Pulmonary artery endothelial cell (primary cell): ENCODE measurements around the gene BCL2L11. TPM values are rescaled to one million over a fixed set of nuclear protein-coding genes. Genes with fewer than 3 reads are reported as not detected.
"Not testable (repeated sequence)": the region's sequence is repeated elsewhere in the genome, so short reads cannot be mapped to it uniquely, and the experiment has no call there.

Experiments used
- DNase-seq: peaks from one replicate; pipeline ENCODE4 v3.0.0-alpha.2; 2011; ENCODE audit warnings: low read depth, low spot score
- total RNA-seq: library from RNA; depleted of rRNA; stranded (reverse); fragments of >200 nt; gene quantifications from 2 replicates; pipeline ENCODE4 v1.2.3, GENCODE V29; 2014

Gene BCL2L11, protein sequence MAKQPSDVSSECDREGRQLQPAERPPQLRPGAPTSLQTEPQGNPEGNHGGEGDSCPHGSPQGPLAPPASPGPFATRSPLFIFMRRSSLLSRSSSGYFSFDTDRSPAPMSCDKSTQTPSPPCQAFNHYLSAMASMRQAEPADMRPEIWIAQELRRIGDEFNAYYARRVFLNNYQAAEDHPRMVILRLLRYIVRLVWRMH
- total RNA-seq, result 8.0 and 9.2 TPM in 2 replicates

DNA sequence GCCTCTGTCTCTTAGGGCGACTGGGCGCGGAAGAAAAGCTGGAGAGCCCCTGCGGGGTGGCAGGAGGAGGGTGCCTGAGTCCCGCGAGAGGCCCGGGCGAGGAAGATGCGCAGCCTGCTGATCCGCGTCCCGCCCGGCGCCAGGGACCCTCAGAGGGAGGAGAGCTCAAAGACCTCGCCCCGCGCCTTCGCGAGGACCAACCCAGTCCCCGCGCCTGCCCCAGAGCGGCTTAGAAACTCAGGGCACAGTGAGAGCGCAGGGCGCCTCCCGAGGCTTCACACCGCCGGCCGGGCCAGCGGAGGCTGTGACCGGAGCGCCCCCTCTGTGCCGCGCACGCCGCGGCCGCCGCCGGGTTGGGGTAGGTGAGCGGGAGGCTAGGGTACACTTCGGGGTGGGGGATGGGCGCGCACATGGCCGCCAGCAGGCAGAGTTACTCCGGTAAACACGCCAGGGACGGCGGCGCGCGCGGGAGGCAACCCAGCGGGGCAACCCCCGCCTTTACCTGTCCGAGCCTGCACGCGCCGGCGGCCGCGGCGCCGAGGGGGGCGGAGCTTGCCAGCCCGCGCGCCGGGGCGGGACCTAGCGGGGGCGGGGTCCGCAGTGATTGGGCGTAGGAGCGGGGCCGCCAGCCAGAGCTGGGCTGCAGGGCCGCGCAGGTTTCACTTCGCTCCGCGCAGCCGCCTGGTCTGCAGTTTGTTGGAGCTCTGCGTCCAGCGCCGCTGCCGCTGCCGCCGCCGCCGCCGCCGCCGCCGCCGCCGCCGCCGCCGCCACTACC lies at the start of gene BCL2L11:
Gene BCL2L11 (plus strand): TSS at position 662 of the 775 bp plus-strand sequence. CDS start 2,832 bp downstream, outside the sequence.
- DNase-seq, result peak; percentile 76

DNA sequence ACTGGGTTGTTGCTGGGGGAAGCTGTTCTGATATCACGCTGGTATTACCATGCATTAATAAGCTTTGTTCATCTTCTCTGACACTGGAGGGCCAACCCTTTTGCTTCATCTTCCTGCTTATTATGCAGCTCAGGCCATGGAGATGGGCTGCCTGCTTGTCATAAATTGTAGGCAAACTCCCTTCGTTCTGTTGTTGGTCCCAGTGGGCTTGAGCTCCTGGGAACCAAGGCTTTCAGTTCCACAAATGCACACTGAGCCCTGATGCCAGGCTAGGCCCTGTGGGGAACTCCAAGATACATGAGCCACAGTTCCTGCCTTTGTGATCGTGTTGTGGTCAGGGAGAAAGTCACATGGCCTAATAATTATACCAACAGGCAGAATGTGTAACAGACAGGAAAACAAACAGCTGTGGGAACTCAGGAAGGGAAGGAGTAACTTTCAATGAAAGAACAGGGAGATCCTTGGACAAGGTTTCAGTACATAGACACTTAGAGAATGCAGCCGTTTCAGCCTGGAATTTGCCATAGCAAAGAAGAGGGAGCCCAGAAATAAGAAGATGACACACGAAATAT lies 49.0 kb upstream of the BCL2L11 start:
- DNase-seq, result peak; percentile 96

DNA sequence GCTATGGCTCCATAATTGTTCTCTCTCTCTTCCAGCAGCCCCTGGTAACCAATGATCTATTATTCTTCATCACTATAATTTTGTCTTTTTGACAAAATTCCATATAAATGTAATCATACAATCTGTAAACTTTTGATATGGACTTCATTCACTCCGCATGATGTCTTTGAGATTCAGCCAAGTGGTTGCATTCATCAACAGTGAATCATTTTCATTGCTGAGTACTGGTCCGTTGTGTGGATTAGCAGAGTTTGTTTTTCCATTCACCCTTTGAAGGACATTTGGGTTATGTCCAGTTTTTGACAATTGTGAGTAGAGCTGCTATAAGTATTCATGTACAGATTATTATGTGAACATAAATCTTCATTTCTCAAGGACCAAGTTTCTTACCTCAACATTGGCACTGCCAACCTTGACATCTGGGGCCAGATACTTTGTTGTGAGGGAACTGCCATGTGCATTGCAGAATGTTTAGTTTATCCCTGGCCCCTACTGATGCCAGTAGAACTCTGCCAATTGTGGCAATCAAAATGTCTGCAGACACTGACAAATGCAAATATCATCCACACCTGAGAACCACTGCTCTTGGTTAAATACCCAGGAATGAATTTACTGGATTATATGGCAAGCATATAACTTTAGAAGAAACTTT lies 48.4 kb upstream of the BCL2L11 start:
- peak; percentile 94 for DNase-seq

DNA sequence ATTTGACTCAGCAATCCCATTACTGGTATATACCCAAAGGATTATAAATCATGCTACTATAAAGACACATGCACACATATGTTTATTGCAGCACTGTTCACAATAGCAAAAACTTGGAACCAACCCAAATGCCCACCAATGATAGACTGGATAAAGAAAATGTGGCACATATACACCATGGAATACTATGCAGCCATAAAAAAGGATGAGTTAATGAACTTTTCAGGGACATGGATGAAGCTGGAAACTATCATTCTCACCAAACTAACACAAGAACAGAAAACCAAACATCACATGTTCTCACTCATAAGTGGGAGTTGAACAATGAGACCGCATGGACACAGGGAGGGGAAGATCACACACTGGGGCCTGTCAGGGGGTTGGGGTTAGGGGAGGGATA lies 38.1 kb upstream of the BCL2L11 start:
- not testable (repeated sequence) for DNase-seq

GRCh38 chr2:111091811-111092211 lies 28.9 kb upstream of the BCL2L11 start:
- DNase-seq, result no peak

DNA sequence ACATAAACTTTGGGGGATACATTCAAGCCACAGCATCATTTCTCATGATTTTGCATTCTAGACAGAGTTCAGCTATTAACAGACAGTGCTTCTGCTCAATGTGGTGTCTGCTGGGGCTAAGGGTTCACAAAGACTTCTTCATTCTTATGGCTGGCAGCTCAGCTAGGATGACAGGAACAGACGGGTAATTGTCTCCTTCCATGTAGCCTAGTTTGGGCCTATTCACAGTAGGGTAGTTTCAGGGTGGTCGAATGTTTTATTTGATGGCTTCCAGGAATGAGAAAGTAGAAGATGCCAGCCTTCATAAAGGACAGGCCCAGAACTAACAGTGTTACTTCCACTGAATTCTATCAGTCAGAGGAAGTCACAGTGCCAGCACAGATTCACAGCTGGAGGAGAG lies 26.0 kb upstream of the BCL2L11 start:
- DNase-seq, result no peak

GRCh38 chr2:111095434-111095833 lies 25.3 kb upstream of the BCL2L11 start:
- DNase-seq, result no peak

- DNase-seq, result no peak
Observed at GRCh38 chr2:111099402-111099801, 21.3 kb upstream of the BCL2L11 start.

DNA sequence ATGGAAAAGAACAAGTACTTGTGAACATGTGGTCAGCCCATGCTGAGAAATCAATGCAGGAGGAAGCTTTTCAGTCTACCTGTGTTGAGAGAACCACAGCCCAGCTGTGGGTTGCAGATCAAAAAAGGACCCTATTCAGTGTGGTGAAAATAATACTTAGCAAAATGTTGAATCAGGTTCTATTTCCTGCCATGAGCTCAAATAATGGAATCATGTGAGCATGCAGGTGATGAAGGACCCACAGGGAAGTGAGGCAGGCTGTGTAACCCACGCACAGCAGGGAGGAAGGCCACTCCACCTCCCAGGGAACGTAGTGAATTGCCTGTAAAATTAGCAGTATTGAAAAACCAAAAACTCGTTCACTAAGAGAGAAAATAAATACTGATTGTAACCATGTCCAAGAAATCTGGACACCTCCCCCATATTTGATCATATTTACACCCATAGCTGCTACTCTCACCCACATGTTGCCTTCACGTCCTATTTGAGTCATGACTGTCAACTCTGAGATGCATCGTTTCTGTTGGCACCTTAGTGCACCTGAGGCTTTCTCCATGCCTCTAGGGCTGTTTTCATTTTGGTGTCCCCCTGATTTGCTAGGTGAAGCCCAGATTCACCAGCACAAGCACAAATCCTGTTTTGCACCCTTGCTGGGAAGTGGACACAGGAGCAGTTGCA lies 20.5 kb upstream of the BCL2L11 start:
- no peak for DNase-seq

DNA sequence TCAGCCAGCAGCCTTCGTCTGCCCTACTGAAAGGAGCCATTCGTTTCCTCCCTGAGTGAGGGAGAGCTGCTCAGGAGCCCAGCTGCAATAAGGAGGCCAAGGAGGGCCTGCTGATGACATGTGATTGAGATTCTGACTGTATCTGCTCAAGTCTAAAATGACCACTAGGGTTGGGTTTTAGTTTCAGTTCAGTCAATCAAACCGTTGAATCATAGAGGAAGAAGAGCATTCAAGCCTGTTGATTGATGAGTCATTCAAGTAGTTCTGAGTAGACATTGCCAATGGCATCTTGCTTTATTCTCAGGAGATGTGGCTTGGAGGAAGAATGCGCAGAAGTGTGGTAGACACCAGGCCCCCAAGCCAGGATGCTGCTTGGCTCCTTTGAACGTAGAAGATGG lies 19.9 kb upstream of the BCL2L11 start:
- no peak for DNase-seq

DNA sequence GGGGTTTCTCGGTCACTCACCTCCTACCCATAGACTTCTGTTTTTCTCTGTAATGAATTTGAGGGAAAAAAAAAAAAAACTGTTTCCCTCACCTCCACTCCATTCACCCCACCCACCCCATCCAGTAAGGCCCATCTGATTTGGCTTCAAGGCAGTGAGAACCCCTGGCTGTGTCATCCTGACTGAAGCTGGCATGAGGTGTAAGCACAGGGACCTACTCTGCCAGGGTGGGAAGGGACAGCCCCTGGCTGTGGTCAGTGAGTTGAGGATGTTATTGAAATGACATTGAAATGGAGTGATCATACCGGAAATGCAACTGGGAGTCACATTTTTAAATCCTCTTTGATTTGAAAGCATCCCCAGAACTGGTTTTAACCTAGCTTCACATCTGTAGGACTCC lies 19.1 kb upstream of the BCL2L11 start:
- DNase-seq, result no peak

- no peak for DNase-seq
Observed at GRCh38 chr2:111102216-111102615, 18.5 kb upstream of the BCL2L11 start.

- DNase-seq, result no peak
Observed at GRCh38 chr2:111105926-111106325, 14.8 kb upstream of the BCL2L11 start.

- DNase-seq, result no peak
Observed at GRCh38 chr2:111106706-111107105, 14.0 kb upstream of the BCL2L11 start.

- no peak for DNase-seq
Observed at GRCh38 chr2:111108745-111109271, 11.9 kb upstream of the BCL2L11 start.

- DNase-seq, result no peak
Observed at GRCh38 chr2:111111101-111111755, 9.5 kb upstream of the BCL2L11 start.

DNA sequence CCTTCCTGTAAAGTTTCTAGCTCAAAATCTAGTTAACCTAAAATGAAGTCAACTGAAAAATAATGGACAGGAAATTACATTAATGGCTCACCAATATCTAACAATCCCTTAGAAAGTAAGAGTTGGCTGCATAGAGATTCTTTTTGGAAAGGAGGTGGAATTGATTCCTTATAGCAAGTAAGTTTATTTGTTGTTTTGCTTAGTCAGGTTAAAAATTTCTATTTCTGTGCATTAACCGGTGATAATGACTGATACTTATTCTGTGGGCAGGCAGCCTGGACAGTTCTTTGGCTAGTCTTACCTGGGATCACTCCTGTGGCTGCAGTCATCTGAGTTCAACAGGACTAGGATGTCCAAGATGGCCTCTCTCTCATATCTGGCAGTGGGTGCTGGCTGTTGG lies 6.9 kb upstream of the BCL2L11 start:
- DNase-seq, result no peak

- no peak for DNase-seq
Observed at GRCh38 chr2:111116011-111116746, 4.5 kb upstream of the BCL2L11 start.

GRCh38 chr2:111116843-111117597 lies 3.7 kb upstream of the BCL2L11 start:
- no peak for DNase-seq
